Measurements from ENCODE around the gene AKNA. TPM values are rescaled to one million over a fixed set of nuclear protein-coding genes. Genes with fewer than 3 reads are reported as not detected.

Gene AKNA
- total RNA-seq, 1 donor from 2014 or later = 11.3 TPM

- DNase-seq (ENCODE audit: low spot score) = no peak
Measured at GRCh38 chr9:114304416-114305188, 83.2 kb downstream of the AKNA start.

DNA sequence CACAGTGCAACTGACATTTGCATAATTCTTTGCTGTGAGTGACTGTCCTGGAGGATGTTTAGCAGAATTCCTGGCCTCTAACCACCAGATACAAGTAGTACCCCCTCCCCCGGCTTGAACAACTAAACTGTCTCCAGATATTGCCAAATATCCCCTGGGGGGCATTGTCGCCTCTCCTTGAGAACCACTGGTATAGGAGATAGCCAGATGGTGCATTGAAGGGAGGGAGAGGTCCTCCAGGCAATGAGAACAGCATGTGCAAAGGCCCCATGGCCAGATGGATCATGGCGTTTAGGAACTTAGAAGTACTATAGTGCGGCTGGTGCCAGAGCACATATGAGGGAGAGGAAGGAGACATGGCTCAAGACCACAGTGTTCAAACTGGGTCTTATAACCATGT, 83.8 kb downstream of the AKNA start:
- DNase-seq (ENCODE audit: low spot score) = no peak

DNA sequence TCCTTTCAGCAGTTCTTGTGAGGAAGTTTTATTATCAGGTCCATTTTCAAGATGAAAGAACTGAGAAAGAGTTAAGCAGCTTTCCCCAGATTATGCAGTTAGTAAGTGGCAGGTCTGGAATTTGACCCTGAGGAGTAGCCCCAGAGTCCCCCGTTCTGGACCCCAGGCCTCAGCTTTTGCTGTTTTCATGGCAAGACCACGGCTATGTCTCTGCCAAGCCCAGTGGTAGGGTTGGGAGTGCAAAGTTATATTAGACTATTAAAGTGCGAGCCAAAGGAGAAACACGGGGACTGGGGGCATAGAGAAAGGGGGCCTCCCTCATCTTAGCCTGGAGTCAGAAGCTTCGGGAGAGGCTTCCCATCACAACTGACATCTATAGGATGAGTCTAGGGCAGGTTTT, 84.2 kb downstream of the AKNA start:
- no peak for DNase-seq (ENCODE audit: low spot score)

GRCh38 chr9:114302727-114303126, 85.1 kb downstream of the AKNA start:
- no peak for DNase-seq (ENCODE audit: low spot score)

DNA sequence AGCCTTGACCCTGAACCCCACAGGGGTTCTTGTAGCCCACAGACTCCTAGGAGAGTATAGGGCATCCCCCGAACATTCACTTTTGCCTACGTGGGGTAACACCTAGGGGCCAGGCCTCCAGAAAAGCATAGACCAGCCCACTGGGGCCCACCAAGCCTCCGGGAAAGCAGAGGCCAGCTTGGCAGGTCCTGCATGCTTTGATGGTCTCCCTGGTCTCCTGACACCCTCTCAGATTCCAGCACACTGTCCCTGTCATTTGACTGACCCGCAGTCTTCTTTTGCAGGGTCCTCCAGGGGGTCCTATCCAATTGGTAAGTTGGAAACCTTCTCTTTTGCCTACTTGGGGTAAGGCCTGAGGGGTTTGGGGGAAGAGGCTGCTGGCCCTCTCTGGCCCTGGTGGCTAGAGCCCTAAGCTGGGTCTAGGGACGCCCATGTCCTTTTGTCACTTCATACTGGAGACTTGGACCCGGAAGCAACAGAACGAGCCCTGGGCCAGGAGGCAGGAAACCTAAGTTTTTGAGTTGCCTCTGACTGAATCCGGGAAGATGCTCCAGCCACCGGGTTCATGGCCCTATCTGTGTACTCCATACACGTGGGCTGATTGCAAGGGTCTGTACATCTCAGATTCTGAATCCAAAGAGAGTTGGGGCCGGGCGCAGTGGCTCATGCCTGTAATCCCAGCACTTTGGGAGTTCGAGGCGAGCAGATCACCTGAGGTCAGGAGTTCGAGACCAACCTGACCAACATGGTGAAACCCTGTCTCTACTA, 85.8 kb downstream of the AKNA start:
- no peak for DNase-seq (ENCODE audit: low spot score)

DNA sequence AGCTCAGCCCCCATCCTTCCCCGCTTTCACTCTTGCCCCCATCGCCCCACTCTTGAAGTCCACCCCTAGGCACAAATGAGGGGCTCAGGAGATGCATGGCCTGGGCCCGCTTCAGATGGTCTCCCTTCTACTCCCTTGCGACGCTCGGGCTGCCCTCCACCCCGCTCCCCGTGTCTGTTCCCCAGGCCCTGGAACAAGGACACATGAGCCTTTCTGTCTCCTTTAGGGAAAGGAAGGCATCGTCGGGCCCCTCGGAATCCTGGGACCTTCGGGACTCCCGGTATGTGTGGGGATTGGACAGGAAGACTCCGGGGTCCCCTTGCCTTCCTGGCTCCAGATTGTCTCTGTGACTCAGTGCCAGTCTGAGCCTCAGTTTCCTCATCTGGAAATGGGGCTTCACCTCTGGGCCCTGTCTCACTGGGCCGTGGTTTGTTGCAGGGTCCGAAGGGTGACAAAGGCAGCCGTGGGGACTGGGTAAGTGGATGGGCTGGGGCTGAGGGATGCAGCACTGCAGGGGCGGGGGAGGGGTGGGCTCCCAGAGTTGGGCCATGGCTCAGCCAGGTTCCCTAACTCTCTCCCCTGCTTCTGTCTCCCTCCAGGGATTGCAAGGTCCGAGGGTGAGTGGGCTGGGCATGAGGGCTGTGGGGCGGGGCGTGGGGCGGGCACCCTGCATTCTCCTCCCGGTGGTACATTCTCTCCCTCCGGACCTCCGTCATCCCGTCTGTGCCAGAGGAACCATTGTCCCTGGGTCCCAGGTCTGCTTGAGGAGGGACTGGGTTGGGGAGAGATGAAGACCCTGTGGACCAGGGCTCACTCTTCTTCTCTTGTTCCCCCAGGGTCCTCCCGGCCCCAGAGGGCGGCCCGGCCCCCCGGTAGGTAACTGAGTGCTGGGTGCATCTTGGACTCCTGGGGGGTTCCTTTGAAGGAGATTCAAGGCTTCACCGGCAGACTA, 86.7 kb downstream of the AKNA start:
- DNase-seq (ENCODE audit: low spot score) = no peak

- DNase-seq (ENCODE audit: low spot score) = no peak
Measured at GRCh38 chr9:114300153-114300845, 87.5 kb downstream of the AKNA start.

DNA sequence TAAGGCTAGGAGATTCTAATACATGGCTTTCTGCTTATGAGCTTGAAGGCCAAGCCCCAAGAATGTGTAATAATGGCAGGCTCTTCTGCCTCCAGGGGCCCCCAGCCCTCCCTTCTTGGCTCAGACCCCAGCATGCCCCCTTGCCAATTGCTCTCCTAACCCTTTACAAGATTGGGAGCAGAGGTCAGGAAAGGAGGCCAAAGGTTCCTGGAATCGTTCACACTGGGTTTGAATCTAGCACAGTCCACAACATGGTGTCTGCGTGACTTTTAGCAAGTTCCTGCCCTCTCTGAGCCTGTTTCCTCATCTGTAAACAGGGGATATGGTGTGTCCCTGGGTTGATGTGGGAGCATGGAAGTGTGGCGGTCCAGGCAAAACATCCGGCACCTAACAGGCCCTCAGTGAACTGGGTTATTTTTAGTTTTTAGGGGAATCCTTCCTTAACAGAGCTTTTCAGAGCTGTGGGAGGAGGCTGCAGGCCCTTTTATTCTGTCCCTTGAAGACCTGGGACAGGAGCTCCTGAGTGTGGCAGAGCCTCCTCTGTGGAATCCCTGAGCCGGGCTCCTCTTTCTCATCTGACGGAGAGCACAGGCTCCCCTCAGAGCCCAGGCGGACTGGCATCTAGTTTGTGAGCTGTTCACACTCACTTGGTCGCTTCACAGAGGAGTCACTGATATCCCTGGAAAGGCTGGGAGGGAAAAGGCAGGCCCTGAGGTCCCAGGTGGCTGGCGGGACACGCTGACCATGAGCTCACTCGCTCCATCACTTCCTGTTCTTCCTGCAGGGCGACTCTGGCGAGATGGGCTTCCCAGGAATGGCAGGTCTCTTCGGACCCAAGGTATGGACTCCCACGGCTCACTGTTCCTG, 88.3 kb downstream of the AKNA start:
- DNase-seq (ENCODE audit: low spot score) = no peak

GRCh38 chr9:114296338-114296737, 91.4 kb downstream of the AKNA start:
- no peak for DNase-seq (ENCODE audit: low spot score)

DNA sequence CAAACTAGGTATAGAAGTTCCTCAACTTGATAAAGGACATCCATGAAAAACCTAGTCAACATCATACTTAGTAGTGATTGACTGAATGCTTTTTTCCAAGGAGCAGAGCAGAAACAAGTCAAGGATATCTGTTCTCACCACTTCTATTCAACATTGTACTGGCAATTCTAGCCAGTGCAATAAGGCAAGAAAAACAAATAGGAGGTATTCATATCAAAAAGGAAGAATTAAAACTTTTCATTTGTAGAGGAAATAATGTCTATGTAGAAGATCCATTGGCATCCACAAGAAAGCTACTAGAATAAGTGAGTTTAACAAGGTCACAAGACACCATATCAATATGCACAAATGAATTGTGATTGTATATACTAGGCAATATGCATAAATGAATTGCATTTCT, 93.1 kb downstream of the AKNA start:
- no peak for DNase-seq (ENCODE audit: low spot score)

- DNase-seq (ENCODE audit: low spot score) = no peak
Measured at GRCh38 chr9:114291886-114292590, 95.7 kb downstream of the AKNA start.

- DNase-seq (ENCODE audit: low spot score) = peak; percentile 77
Measured at GRCh38 chr9:114291064-114291474, 96.7 kb downstream of the AKNA start.

DNA sequence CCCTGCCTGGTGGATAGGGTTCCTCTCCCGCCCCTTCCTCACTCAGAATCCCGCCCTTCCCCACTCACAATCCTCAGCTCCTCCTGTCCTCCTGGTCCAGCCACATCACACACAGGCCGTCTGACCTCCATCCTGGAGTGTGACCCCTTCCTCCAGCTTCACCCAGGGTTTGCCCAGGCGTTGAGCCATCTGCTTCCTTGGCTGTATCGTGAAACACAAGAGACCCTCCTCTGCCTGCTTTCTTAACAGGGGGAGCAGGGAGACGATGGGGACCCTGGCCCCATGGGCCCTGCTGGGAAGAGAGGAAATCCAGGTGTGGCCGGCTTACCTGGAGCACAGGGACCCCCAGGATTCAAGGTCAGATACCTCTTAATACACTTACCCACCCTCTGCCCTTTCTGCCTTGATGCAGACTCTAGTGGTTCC, 97.2 kb downstream of the AKNA start:
- DNase-seq (ENCODE audit: low spot score) = no peak

DNA sequence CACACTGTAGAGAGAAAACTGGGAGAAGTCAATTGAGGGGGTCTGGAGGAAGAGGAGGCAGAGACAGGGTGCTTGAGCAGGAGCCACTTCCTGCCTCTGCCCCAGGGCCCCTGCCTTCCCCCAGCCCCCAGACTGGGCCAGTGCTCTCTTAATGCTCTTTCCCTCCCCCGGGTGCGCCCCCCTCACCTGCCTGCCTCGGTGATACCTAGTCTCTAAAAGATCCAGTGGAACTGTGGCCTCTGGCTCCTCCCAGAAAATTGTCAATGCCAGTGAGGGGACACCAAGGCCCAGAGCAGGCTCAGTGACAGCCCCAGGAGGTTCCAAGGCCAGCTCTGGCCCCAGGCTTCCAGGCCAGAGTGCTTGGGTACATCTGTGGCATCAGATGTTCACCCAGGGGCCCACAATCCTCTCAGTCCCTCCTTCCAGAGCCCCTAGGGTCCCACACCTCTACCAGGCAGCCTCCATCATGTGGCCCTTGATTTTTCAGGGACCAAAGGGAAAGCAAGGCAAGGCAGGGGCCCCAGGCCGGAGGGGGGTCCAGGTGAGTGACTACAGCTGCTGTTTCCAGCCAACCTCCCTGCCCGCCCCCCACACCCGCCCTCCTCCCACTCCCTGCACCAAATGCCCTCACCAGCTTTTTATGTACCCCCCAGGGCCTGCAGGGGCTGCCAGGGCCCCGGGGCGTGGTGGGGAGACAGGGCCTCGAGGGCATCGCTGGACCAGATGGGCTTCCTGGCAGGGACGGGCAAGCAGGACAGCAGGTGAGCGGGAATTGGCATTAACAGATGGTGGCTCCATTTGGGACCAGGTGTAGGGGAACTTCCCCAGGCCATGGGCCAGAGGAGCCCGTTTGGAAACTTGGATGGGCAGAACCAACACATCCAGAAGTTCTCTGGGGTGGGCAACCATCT, 98.0 kb downstream of the AKNA start:
- DNase-seq (ENCODE audit: low spot score) = no peak

- DNase-seq (ENCODE audit: low spot score) = no peak
Measured at GRCh38 chr9:114289106-114289505, 98.7 kb downstream of the AKNA start.

- peak; percentile 74 for DNase-seq (ENCODE audit: low spot score)
Measured at GRCh38 chr9:114288193-114289091, 99.3 kb downstream of the AKNA start.

DNA sequence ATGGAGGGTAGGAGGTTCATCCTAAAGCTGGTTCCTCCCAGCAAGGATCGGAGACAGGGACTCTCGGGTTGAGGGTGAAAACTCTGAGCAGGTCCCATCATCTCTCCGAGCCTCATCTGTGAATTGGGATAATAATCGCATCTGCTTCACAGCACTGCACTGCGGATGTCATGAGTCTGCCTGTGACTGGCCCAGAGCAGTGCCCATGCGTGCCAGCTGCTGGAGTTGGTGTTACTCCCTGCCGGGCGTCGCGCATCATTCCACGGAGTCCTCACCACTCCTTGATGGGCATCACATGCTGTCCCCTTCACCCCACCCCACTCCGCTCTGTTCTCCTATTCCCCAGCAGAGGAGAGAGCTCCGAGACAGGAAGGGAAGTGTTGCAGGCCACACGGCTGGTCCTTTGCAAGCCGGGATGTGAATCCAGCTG, 100.0 kb downstream of the AKNA start:
- DNase-seq (ENCODE audit: low spot score) = no peak
